ENCODE data around the gene VSIG10L2.

Gene VSIG10L2

DNA sequence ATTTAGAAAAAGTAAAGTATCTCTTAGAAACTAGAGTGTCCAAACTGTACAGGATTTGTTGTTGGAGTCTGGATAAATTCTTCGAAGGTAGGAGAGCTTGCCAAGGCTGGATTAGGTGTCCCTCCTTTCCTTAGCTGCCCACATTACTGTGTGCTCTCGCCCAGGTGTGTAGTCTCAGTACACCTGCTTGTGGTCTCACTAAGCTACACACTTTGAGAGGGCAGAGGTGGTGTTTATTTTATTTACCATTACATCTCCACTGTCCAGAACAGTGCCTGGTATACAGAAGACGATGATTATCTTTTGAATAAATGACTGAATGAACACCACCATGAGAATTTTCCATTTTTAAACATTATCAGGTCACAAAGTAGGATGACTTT, 36.5 kb downstream of the VSIG10L2 start:
- TF ChIP-seq, protein P1, sequence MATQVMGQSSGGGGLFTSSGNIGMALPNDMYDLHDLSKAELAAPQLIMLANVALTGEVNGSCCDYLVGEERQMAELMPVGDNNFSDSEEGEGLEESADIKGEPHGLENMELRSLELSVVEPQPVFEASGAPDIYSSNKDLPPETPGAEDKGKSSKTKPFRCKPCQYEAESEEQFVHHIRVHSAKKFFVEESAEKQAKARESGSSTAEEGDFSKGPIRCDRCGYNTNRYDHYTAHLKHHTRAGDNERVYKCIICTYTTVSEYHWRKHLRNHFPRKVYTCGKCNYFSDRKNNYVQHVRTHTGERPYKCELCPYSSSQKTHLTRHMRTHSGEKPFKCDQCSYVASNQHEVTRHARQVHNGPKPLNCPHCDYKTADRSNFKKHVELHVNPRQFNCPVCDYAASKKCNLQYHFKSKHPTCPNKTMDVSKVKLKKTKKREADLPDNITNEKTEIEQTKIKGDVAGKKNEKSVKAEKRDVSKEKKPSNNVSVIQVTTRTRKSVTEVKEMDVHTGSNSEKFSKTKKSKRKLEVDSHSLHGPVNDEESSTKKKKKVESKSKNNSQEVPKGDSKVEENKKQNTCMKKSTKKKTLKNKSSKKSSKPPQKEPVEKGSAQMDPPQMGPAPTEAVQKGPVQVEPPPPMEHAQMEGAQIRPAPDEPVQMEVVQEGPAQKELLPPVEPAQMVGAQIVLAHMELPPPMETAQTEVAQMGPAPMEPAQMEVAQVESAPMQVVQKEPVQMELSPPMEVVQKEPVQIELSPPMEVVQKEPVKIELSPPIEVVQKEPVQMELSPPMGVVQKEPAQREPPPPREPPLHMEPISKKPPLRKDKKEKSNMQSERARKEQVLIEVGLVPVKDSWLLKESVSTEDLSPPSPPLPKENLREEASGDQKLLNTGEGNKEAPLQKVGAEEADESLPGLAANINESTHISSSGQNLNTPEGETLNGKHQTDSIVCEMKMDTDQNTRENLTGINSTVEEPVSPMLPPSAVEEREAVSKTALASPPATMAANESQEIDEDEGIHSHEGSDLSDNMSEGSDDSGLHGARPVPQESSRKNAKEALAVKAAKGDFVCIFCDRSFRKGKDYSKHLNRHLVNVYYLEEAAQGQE (IDR thresholded peaks at IDR 0.05; ENCODE audit: low read depth) = no peak
- TF ChIP-seq, protein P2, sequence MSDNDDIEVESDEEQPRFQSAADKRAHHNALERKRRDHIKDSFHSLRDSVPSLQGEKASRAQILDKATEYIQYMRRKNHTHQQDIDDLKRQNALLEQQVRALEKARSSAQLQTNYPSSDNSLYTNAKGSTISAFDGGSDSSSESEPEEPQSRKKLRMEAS (IDR thresholded peaks at IDR 0.05) = no peak
- TF ChIP-seq TEAD4 (IDR thresholded peaks at IDR 0.05) (no peak), FOXM1 (IDR thresholded peaks at IDR 0.05; ENCODE audit: borderline replicate concordance, low read depth) (no peak), RAD21 (IDR thresholded peaks at IDR 0.05; ENCODE audit: low read depth) (no peak), EGR1 (IDR thresholded peaks at IDR 0.05) (no peak), TAF1 (IDR thresholded peaks at IDR 0.05; ENCODE audit: low read depth) (no peak), TCF12 (IDR thresholded peaks at IDR 0.05; ENCODE audit: low read depth) (no peak), CREB1 (IDR thresholded peaks at IDR 0.05; ENCODE audit: low read depth) (no peak), NFIC (IDR thresholded peaks at IDR 0.05) (no peak), EP300 (IDR thresholded peaks at IDR 0.05; ENCODE audit: borderline replicate concordance) (no peak), CEBPB (IDR thresholded peaks at IDR 0.05) (no peak), YY1 (IDR thresholded peaks at IDR 0.05; ENCODE audit: low read depth) (no peak), ZBTB7A (IDR thresholded peaks at IDR 0.05; ENCODE audit: low read depth) (no peak)
- TF ChIP-seq, protein P3, sequence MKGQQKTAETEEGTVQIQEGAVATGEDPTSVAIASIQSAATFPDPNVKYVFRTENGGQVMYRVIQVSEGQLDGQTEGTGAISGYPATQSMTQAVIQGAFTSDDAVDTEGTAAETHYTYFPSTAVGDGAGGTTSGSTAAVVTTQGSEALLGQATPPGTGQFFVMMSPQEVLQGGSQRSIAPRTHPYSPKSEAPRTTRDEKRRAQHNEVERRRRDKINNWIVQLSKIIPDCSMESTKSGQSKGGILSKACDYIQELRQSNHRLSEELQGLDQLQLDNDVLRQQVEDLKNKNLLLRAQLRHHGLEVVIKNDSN (IDR thresholded peaks at IDR 0.05) = no peak

DNA sequence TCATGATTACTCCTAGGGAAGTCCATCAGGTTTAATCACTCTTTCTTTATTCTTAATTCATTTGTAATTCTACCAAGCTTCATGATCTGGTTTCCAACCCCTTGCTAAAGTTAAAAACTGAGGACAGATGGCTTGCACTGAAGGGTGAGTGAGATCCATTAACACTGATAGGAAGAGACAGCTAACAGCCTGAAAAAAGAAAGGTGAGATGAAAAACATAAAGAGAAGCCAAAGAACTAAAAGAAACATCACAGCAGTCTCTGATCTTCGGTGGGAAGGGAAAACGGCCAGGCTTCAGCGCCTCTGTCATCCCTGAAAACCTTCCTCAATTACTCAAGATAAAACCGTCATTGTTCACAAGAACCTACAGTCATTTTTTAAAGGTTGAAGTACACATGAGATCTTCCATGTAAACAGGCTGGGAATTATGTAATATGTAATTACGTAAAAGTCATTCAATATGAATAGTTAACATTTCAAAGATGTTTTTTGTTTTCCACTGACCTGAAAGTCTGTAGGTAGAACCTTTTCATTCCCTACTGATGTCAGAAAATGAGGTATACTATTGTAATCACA, 41.3 kb downstream of the VSIG10L2 start:
- TF ChIP-seq, protein P2 (IDR thresholded peaks at IDR 0.05) = no peak
- TF ChIP-seq CEBPB (IDR thresholded peaks at IDR 0.05) (no peak), FOXM1 (IDR thresholded peaks at IDR 0.05; ENCODE audit: borderline replicate concordance, low read depth) (no peak), ZBTB7A (IDR thresholded peaks at IDR 0.05; ENCODE audit: low read depth) (no peak), TAF1 (IDR thresholded peaks at IDR 0.05; ENCODE audit: low read depth) (no peak), CREB1 (IDR thresholded peaks at IDR 0.05; ENCODE audit: low read depth) (no peak), YY1 (IDR thresholded peaks at IDR 0.05; ENCODE audit: low read depth) (no peak), RAD21 (IDR thresholded peaks at IDR 0.05; ENCODE audit: low read depth) (no peak), TEAD4 (IDR thresholded peaks at IDR 0.05) (no peak), NFIC (IDR thresholded peaks at IDR 0.05) (no peak), EGR1 (IDR thresholded peaks at IDR 0.05) (no peak), EP300 (IDR thresholded peaks at IDR 0.05; ENCODE audit: borderline replicate concordance) (no peak), TCF12 (IDR thresholded peaks at IDR 0.05; ENCODE audit: low read depth) (no peak)
- TF ChIP-seq, protein P3 (IDR thresholded peaks at IDR 0.05) = no peak
- TF ChIP-seq, protein P1 (IDR thresholded peaks at IDR 0.05; ENCODE audit: low read depth) = no peak

DNA sequence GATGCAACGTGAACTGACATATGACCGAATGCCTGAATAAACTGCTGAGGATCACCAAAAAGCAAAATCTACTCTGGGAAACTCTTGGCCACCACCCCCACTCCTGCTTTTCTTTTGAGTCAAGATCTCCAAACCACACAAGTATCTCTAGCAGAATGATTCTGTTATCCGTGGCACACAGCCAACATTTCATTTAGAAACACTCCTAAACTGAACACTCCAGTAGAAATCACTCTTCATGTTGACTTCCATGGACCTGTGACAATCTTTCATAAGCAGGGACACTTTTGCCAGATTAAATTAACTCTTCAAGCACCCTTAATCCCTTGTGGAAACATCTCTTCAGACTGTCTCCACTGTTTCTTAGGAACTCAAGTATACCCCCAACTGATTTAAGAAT, 44.4 kb downstream of the VSIG10L2 start:
- no peak for TF ChIP-seq CREB1 (IDR thresholded peaks at IDR 0.05; ENCODE audit: low read depth)
- TF ChIP-seq TEAD4 (IDR thresholded peaks at IDR 0.05) = no peak
- TF ChIP-seq EGR1 (IDR thresholded peaks at IDR 0.05) = no peak
- TF ChIP-seq CEBPB (IDR thresholded peaks at IDR 0.05) = no peak
- no peak for TF ChIP-seq TCF12 (IDR thresholded peaks at IDR 0.05; ENCODE audit: low read depth)
- TF ChIP-seq FOXM1 (IDR thresholded peaks at IDR 0.05; ENCODE audit: borderline replicate concordance, low read depth) = no peak
- no peak for TF ChIP-seq ZBTB7A (IDR thresholded peaks at IDR 0.05; ENCODE audit: low read depth)
- TF ChIP-seq RAD21 (IDR thresholded peaks at IDR 0.05; ENCODE audit: low read depth) = no peak
- no peak for TF ChIP-seq NFIC (IDR thresholded peaks at IDR 0.05)
- TF ChIP-seq, protein P2 (IDR thresholded peaks at IDR 0.05) = no peak
- TF ChIP-seq EP300 (IDR thresholded peaks at IDR 0.05; ENCODE audit: borderline replicate concordance) = no peak
- TF ChIP-seq YY1 (IDR thresholded peaks at IDR 0.05; ENCODE audit: low read depth) = no peak

DNA sequence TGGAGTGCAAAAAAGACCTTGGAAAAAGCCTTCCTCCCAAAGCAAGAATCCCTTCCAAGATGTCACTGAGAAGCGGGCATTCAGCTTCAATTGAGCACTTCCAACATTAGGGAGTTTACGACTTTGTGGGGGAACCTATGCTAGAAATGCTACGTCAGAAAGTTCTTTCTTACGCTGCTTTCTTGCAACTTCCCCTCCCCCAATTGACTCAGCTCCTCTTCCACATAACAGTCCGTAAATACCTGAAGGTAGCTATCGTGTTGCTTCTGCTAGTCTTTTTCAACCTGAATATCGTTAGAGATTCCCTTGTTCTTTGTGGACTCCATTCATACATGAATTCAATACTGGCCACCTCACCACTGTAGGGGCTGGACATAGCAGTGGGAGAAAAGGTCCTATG, 47.0 kb downstream of the VSIG10L2 start:
- TF ChIP-seq, protein P1 (IDR thresholded peaks at IDR 0.05; ENCODE audit: low read depth) = no peak
